Femur (tissue), 1 donor: ENCODE results near the gene PLA2G4E.

Source experiments
- DNase-seq: peaks from one replicate; pipeline ENCODE4 v3.0.0-alpha.2; 2017

Gene PLA2G4E

DNA sequence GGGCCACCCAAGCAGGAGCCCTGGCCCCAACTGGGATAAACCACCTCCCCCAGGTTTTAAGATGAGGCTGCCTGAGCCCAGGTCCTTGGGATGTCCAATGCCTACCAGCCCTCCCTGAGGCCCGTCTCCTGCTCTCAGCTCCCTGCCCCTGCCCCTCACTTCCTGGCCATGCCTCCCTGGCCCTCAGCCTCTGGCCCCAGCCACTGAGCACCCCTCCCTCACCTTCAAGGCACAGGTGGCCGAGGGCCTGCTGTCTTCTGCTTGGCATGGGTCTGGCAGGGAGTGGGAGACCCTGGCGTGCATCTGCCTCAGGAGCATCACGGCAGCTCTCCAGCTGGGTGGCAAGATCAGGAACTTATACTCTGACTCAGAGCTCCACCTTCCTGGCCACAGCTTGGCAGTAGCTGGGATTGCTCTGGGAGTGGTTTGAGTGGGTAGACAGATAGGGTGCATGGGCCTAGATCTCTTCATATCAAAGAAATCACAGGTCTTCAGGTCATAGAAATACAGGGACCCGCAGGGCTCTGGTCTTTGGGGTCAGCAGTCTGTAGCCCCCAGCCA, at the start of gene PLA2G4E:
Gene PLA2G4E, minus strand, starts transcription at position 330 of the 561 bp plus-strand sequence. Its CDS starts 12 bp downstream, at position 318.
- no peak for DNase-seq

- peak; percentile 13 for DNase-seq
These were observed 49.6 kb upstream of the PLA2G4E start for GRCh38 chr15:42070279-42070975.

GRCh38 chr15:42069496-42070278, 48.8 kb upstream of the PLA2G4E start:
- peak; percentile 23 for DNase-seq

DNA sequence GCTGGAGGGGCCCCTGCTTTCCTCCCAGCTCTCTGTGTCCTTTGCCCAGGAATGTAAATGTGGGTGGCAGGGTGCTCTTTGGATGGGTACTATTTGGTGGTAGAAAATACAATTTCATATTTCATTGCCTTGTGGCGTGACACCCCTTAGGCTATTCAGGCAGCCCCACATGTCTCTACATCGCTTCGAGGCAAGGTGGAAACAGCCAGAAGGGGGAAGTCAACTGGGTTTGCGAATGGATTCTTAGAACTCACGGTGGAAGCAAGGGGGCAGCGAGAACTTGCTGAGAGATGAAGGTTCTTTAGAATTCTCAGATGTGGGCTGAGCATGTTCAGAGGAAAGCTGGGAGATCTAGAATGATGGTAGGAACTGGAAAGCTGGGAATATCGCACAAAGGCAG, 48.2 kb upstream of the PLA2G4E start:
- peak; percentile 11 for DNase-seq

- peak; percentile 18 for DNase-seq
These were observed 47.8 kb upstream of the PLA2G4E start for GRCh38 chr15:42068601-42069000.

GRCh38 chr15:42066764-42067415, 46.0 kb upstream of the PLA2G4E start:
- DNase-seq, result peak; percentile 2

- peak; percentile 40 for DNase-seq
These were observed 44.6 kb upstream of the PLA2G4E start for GRCh38 chr15:42065468-42065867.

DNA sequence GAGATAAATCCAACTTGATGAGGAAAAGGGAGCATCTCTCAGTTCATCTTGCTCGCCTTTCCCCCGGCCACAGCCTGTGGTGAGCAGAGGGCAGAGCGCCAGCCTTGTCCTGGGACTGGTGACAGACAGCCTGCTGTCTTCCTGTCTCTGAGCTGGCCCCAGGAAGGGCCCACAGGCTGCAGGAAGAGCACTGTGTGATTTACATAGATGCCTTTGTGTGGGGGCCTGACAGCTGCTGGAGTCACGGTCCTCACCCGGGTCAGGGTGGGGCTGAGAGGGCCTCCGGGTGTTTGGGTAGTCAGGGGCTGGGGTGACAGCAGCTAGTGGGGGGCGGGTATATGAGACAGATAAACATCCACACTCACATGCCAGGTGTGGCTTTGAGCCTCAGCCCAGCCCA, 44.2 kb upstream of the PLA2G4E start:
- peak; percentile 77 for DNase-seq

- DNase-seq, result peak; percentile 1
These were observed 43.4 kb upstream of the PLA2G4E start for GRCh38 chr15:42064271-42064670.

DNA sequence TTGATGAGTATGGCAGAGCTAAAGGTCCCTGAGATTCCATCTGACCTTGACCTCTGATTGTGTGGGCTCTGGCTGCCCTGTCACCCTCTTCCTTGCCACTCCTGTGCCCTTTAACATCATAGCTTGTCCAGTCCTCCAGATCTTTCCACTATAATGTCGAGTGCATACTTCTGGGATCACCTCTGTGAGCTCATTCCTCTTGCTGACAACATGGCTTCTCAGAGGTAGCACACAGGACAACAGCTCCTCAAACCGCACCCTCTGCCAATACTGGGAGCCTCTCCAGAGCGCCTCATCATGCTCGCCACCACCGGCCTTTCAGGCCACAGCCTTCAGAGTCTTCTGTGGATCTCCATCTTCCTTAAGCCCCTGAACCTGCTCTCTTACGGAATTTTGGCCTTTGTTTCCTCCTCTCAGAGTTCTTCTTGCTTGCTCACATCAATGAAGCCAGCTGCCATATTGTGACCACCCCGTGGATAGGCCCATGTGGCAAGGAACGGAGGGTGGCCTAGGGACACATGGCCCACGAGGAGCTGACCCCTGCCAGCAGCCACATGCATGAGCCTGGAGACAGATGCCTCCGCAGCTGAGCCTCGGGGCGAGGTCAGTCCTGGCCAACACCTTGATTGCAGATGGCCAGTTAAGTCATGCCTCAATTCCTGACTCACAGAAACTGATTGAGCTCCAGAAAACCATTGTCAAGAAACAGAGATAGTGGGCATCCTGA, 42.4 kb upstream of the PLA2G4E start:
- peak; percentile 12 for DNase-seq

- no peak for DNase-seq
These were observed 41.5 kb upstream of the PLA2G4E start for GRCh38 chr15:42062284-42062806.

DNA sequence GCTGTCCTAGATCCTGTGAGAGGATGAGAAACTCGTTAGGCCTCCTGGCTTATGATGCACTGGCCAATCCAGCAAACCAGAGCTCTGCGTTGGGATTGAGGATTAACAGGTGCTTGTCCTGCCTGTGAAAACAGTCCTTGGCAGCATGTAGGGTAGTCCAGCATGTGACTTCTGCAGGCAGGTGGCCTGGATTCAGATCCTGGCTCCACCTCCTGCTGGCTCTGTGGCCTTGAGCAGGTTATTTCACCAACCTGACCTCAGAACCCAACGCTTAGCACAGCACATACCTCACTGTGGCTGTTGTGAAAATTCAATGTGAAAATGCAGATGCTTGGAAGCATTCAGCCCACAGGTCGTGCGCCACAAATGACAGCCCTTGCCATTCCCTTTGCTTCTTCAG, 40.0 kb upstream of the PLA2G4E start:
- peak; percentile 30 for DNase-seq

- DNase-seq, result peak; percentile 8
These were observed 39.6 kb upstream of the PLA2G4E start for GRCh38 chr15:42060477-42060763.

DNA sequence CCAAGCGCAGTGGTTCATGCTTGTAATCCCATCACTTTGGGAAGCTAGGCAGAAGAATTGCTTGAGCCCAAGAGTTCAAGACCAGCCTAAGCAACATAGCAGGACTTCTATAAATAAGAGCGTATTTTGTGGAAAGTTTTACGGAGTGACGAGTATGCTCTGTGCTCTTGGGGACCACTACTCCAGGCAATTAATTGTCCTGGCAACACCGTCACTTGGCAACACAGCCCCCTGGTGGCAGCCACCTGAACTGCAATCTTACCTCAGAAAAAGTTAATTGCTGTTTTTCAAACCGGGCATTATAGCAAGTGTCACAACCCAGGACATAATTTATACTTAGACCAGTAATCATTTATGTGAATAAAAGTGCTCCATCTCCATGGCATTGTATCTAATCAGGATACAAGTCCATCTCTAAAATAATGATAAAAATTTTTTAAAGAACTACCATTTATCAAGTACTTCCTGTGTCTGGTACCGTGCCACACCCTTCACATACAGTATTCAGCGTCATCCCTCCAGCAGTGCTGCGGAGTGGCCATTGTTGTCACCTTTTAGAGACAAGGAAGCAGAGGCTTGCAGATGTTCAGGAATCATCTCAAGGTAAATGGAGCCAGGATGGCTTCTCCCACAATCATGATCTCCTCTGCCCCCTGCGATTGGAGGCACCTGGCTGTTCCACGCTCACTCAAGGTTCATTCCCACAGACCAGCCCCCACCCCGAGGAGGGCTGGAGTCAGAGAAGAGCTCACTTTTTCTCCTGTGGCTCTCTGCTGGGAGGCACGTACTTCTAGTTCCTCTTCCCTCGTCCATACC, 39.0 kb upstream of the PLA2G4E start:
- peak; percentile 63 for DNase-seq

- DNase-seq, result no peak
These were observed 37.9 kb upstream of the PLA2G4E start for GRCh38 chr15:42058791-42059190.

GRCh38 chr15:42057799-42058646, 37.2 kb upstream of the PLA2G4E start:
- DNase-seq, result peak; percentile 18

DNA sequence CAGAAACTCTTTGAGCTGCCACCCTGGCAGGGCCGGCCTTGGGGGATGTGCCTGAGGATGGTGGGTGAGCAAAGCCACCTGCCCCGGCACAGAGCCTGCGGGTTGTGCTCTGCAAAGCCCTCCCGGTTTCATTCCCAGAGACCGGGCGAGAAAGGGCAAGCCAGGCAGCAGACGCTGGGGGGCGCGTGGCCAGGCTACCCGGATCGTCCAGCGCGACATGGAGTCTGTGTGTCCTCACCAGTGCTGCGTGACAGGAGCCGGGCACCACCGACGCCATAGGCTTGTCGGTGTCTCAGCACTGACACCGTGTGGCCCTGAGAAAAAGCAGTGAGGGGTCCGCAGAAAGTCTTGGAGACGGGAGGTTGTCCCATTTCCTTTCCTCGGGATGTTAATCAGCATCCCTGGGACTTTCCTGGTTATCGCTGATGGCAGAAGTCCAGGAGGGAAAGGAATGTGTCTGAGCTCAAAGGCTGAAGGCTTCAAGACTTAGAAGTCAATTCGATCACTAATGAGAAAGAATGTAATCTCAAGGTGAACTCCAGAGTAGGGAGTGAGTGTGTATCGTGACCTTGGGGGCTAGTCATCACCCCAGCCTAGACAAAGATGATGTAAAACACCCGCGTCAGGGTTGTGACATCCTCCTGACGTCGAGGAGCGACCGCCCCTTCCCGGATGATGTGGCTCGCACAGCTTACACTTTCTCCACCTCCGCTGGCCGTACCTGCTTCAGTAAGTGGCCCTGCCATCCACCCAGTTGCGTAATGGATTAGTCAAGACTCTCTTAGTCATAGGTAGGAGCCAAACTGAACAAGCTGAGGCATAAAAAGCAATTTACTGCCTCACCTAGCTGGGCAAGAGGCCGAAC, 36.3 kb upstream of the PLA2G4E start:
- peak; percentile 80 for DNase-seq

DNA sequence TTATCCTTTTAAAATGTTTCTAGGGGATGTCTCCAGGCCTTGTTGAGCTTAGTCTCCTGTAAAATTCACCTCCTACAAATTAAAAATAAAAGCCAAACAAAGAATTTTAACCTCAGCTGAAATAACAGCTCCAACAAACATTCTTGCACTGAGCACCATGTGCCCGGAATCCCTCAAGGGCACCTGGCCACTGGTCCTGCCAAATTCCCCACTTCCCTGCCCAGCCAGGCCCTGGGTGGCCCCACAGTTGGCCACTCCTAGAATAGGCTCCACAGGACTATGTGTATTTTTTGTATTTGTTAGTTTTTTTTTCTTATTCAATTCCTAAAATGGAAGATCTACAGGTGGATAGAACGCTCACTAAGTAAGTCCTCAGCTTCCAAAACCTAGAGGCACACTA, 33.1 kb upstream of the PLA2G4E start:
- peak; percentile 6 for DNase-seq

DNA sequence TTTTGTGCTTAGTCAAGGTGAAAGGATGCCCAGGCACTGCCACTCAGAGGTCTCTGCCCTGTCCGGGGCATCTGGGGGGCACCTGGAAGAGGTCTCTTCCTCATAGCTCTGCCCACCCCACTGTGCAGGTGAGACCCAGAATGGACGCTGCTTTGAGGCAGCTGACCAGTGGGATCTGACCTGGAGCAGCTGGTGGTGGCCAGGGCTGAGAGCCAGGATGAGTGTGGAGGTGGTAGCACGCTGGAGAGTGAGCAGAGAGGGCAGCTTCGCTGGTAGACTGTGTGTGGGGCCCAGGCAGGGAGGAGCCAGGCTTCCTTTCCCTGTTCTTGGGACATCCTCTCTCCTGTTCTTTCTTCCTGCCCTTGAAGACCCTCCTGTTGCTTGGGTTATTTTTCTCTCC, 32.2 kb upstream of the PLA2G4E start:
- peak; percentile 21 for DNase-seq
